Measurements from ENCODE around the gene DNAL1.

Gene DNAL1

GRCh38 chr14:73724696-73725095, 79.9 kb downstream of the DNAL1 start:
- peak overlapping the region; percentile 93 for H3K27ac ChIP-seq
- no peak for TF ChIP-seq CTCF (conservative IDR thresholded peaks at IDR 0.05; ENCODE audit: low read depth)
- ChIA-PET CTCF (interaction anchor here (0.5 to 0.9 kb wide), 2 partner anchors 33 to 105 kb away, joined by 4 read pairs; no protein-coding TSS in a partner anchor), POLR2A (ENCODE audit: low non-redundant PET) (interaction anchor here (0.7 kb wide), 1 partner anchor 82 kb away, joined by 3 read pairs; no protein-coding TSS in a partner anchor)
- no peak for DNase-seq (ENCODE audit: low spot score)

GRCh38 chr14:73725116-73726024, 80.6 kb downstream of the DNAL1 start:
- no peak for DNase-seq (ENCODE audit: low spot score)
- CTCF ChIA-PET: no interaction called here
- POLR2A ChIA-PET (ENCODE audit: low non-redundant PET): interaction anchor here (0.7 to 0.9 kb wide), 2 partner anchors 9 to 81 kb away, joined by 3 read pairs; no protein-coding TSS in a partner anchor

GRCh38 chr14:73726025-73726961, 81.5 kb downstream of the DNAL1 start:
- POLR2A ChIA-PET (ENCODE audit: low non-redundant PET): interaction anchor here (0.6 to 0.9 kb wide), 2 partner anchors 10 to 62 kb away, joined by 3 read pairs; no protein-coding TSS in a partner anchor
- DNase-seq (ENCODE audit: low spot score): no peak
- peak overlapping the region; percentile 93 for H3K27ac ChIP-seq
- CTCF ChIA-PET: interaction anchor here (3.4 kb wide), 1 partner anchor 32 kb away, joined by 29 read pairs; no protein-coding TSS in a partner anchor
- TF ChIP-seq CTCF (conservative IDR thresholded peaks at IDR 0.05; ENCODE audit: low read depth): no peak

More at GRCh38 chr14:73725116-73726024, 80.6 kb downstream of the DNAL1 start:
- H3K27ac ChIP-seq: peak overlapping the region; percentile 93
- TF ChIP-seq CTCF (conservative IDR thresholded peaks at IDR 0.05; ENCODE audit: low read depth): no peak

GRCh38 chr14:73727166-73727565, 82.4 kb downstream of the DNAL1 start:
- ChIA-PET CTCF (interaction anchor here (0.7 to 3.4 kb wide), 2 partner anchors 31 to 44 kb away, joined by 6 to 29 read pairs; no protein-coding TSS in a partner anchor), POLR2A (ENCODE audit: low non-redundant PET) (no interaction called here)
- TF ChIP-seq CTCF (conservative IDR thresholded peaks at IDR 0.05; ENCODE audit: low read depth): no peak
- peak overlapping the region; percentile 93 for H3K27ac ChIP-seq
- DNase-seq (ENCODE audit: low spot score): no peak

GRCh38 chr14:73728717-73729330, 84.0 kb downstream of the DNAL1 start:
- ChIA-PET CTCF (interaction anchor here (0.6 to 3.4 kb wide), 18 partner anchors 11 to 253 kb away, joined by 3 to 29 read pairs (median 4); partner anchors contain the start of gene ZNF410), POLR2A (ENCODE audit: low non-redundant PET) (interaction anchor here (0.7 kb wide), 2 partner anchors 11 to 27 kb away, joined by 3 to 4 read pairs; no protein-coding TSS in a partner anchor)
- TF ChIP-seq CTCF (conservative IDR thresholded peaks at IDR 0.05; ENCODE audit: low read depth): peak; percentile 87
- peak; percentile 76 for DNase-seq (ENCODE audit: low spot score)
- H3K27ac ChIP-seq: peak overlapping the region; percentile 93

Data from RWPE1 (cell line).